Peyer's patch (tissue), 4 donors: Measurements from ENCODE around the gene RBM12.

Experiments used
- CTCF ChIP-seq, 6 experiments: fragments of 450-650 bp in 4 of 6; fragments of 200-600 bp in 2 of 6; sonication (generic) in 1 of 6; IDR thresholded peaks; one replicate each; pipeline ENCODE4 v1.5.1; 2017 to 2019; ENCODE audit warnings: antibody characterized with exemption in 6 of 6, mild to moderate bottlenecking in 3 of 6, moderate library complexity in 1 of 6
- POLR2A ChIP-seq, 2 donors: fragments of 450-650 bp; IDR thresholded peaks; one replicate each; pipeline ENCODE4 v1.5.1; 2017; ENCODE audit warnings: antibody characterized with exemption in 2 of 2, mild to moderate bottlenecking in 2 of 2, moderate library complexity in 2 of 2

DNA sequence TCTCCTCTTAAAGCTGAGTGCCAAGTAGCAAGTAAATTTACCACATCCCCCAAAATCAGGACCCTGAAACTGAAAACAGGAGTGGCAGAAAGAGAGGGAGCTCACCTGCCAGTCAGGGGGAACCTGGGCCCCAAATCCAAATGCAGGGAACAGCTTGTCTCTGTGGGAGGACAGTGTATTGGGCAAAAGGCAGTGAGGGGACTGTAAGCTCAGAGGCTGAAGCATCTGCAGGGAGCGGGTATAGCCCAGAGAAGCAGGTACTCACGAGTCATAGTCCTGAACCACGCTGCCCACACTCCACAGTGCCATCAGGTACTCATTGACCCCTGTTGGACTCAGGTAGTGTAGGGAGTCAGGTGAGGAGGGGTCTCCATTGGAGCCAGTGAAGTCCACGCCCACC is 34.1 kb downstream of the RBM12 start:
- TF ChIP-seq CTCF (IDR thresholded peaks at IDR 0.05) = no peak
- no peak for TF ChIP-seq POLR2A (IDR thresholded peaks at IDR 0.05)
